Keratinocyte (primary cell): ENCODE data around the gene TEX28.

Experiments used
- EZH2 ChIP-seq: IDR thresholded peaks from one replicate; pipeline ENCODE4 v1.6.1; 2012; ENCODE audit warnings: inconsistent platforms, mild to moderate bottlenecking, low read length, moderate library complexity
- TF ChIP-seq, protein P1 (sequence below), 3 experiments: IDR thresholded peaks in 1 of 3; conservative IDR thresholded peaks in 1 of 3; optimal IDR thresholded peaks in 1 of 3; 2 replicates in 2 of 3; 3 replicates in 1 of 3; pipeline versions ENCODE3 to v1.5.1; 2011; ENCODE audit warnings: low read length in 3 of 3, mild to moderate bottlenecking in 3 of 3, moderate library complexity in 2 of 3, control low read depth in 1 of 3, inconsistent platforms in 1 of 3; ENCODE audit not compliant: insufficient read depth in 2 of 3; ENCODE audit errors: extremely low read depth in 1 of 3

- no peak for TF ChIP-seq EZH2
- TF ChIP-seq, protein P1, sequence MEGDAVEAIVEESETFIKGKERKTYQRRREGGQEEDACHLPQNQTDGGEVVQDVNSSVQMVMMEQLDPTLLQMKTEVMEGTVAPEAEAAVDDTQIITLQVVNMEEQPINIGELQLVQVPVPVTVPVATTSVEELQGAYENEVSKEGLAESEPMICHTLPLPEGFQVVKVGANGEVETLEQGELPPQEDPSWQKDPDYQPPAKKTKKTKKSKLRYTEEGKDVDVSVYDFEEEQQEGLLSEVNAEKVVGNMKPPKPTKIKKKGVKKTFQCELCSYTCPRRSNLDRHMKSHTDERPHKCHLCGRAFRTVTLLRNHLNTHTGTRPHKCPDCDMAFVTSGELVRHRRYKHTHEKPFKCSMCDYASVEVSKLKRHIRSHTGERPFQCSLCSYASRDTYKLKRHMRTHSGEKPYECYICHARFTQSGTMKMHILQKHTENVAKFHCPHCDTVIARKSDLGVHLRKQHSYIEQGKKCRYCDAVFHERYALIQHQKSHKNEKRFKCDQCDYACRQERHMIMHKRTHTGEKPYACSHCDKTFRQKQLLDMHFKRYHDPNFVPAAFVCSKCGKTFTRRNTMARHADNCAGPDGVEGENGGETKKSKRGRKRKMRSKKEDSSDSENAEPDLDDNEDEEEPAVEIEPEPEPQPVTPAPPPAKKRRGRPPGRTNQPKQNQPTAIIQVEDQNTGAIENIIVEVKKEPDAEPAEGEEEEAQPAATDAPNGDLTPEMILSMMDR (optimal IDR thresholded peaks at IDR 0.05 in 1 of 3, IDR thresholded peaks at IDR 0.05 in 1 of 3, conservative IDR thresholded peaks at IDR 0.05 in 1 of 3; ENCODE audit: extremely low read depth in 1 of 3, insufficient read depth in 2 of 3, low read length in 3 of 3), result no peak
Observed at GRCh38 chrX:154322890-154323289, 28.0 kb upstream of the TEX28 start.
